K562 (cell line): Measurements from ENCODE around the gene BCL10. TPM values are rescaled to one million over a fixed set of nuclear protein-coding genes. Genes with fewer than 3 reads are reported as not detected.

ENCODE experiments used
- AFF1 ChIP-seq, 2 experiments: fragments of 450-650 bp; IDR thresholded peaks; 2 replicates each; pipeline ENCODE4 v1.6.1; 2018; ENCODE audit warnings: mild to moderate bottlenecking in 2 of 2, low read depth in 1 of 2; ENCODE audit not compliant: partially characterized antibody in 2 of 2
- ATF7 ChIP-seq: fragments of 450-650 bp; IDR thresholded peaks from 2 replicates; pipeline ENCODE4 v1.7.1; 2014; ENCODE audit warnings: mild to moderate bottlenecking, moderate library complexity
- BHLHE40 ChIP-seq: IDR thresholded peaks from 2 replicates; pipeline ENCODE4 v1.6.1; 2011; ENCODE audit warnings: low read length, improper control_type of control experiment
- CBX2 ChIP-seq: fragments of 200-600 bp; sonication (generic); IDR thresholded peaks from one replicate; pipeline ENCODE4 v1.6.1; 2012; ENCODE audit warnings: mild to moderate bottlenecking, low read length, inconsistent platforms; ENCODE audit not compliant: insufficient read depth, poor library complexity, severe bottlenecking
- CBX5 ChIP-seq: IDR thresholded peaks from 2 replicates; pipeline ENCODE4 v1.6.1; 2014; ENCODE audit warnings: low read depth, borderline replicate concordance
- CCNT2 ChIP-seq: IDR thresholded peaks from 2 replicates; pipeline ENCODE4 v1.6.1; 2011; ENCODE audit warnings: borderline replicate concordance, low read depth, mild to moderate bottlenecking, moderate library complexity, mixed read lengths, low read length; ENCODE audit not compliant: insufficient read length; ENCODE audit errors: extremely low read depth
- ELF2 ChIP-seq: fragments of 250-450 bp; sonication (Bioruptor Pico); IDR thresholded peaks from 2 replicates; pipeline ENCODE4 v1.5.0; 2021; ENCODE audit warnings: mild to moderate bottlenecking
- ESRRB ChIP-seq: fragments of 250-450 bp; sonication (Bioruptor Pico); IDR thresholded peaks from 2 replicates; pipeline ENCODE4 v1.5.0; 2020; ENCODE audit warnings: mild to moderate bottlenecking, moderate library complexity, borderline replicate concordance
- FOXM1 ChIP-seq, 2 experiments: fragments of 450-650 bp in 1 of 2; sonication (generic) in 1 of 2; formaldehyde crosslinking in 1 of 2; IDR thresholded peaks; 2 replicates each; pipeline versions ENCODE4 v1.6.1 to v1.9.0; 2017 to 2022; ENCODE audit warnings: low read depth in 2 of 2, mild to moderate bottlenecking in 2 of 2, missing genetic modification reagents in 1 of 2, moderate library complexity in 1 of 2
- GATAD2A ChIP-seq: fragments of 450-650 bp; IDR thresholded peaks from 2 replicates; pipeline ENCODE4 v1.6.1; 2017
- HDAC1 ChIP-seq, 2 experiments: fragments of 450-650 bp; IDR thresholded peaks; 2 replicates each; pipeline ENCODE4 v1.6.1; 2016 to 2017; ENCODE audit warnings: inconsistent platforms in 1 of 2, mild to moderate bottlenecking in 1 of 2, moderate library complexity in 1 of 2
- POLR3A ChIP-seq: IDR thresholded peaks from 2 replicates; pipeline ENCODE4 v1.6.1; 2011; ENCODE audit warnings: borderline replicate concordance, mild to moderate bottlenecking, moderate library complexity; ENCODE audit not compliant: insufficient read length, insufficient read depth; ENCODE audit errors: extremely low read depth
- PRMT5 ChIP-seq: sonication (generic); formaldehyde crosslinking; IDR thresholded peaks from 2 replicates; pipeline ENCODE4 v1.5.0; 2020; ENCODE audit warnings: missing genetic modification reagents
- RBM14 ChIP-seq: fragments of 200-400 bp; formaldehyde crosslinking; IDR thresholded peaks from 2 replicates; pipeline ENCODE4 v1.6.1; 2018; ENCODE audit warnings: low read depth, mild to moderate bottlenecking, low read length, moderate library complexity, borderline replicate concordance; ENCODE audit not compliant: insufficient read depth
- SNIP1 ChIP-seq: fragments of 450-650 bp; IDR thresholded peaks from 2 replicates; pipeline ENCODE4 v1.7.1; 2017; ENCODE audit warnings: low read depth, mild to moderate bottlenecking
- ZNF586 ChIP-seq: fragments of 450-650 bp; formaldehyde crosslinking; conservative IDR thresholded peaks from 2 replicates; pipeline ENCODE4 v1.4.0; 2020; ENCODE audit warnings: mild to moderate bottlenecking, moderate library complexity
- ZNF696 ChIP-seq: fragments of 250-450 bp; sonication (Bioruptor Pico); conservative IDR thresholded peaks from 2 replicates; pipeline ENCODE4 v1.4.0; 2020; ENCODE audit warnings: mild to moderate bottlenecking, moderate library complexity
- polyA plus RNA-seq, 8 experiments: library from polyadenylated mRNA; depleted of rRNA in 4 of 8; stranded (reverse) in 5 of 8; unstranded in 3 of 8; fragments of >200 nt; fragmentation: Nextera tagmentation in 2 of 8; fragmentation: Illumina TruSeq in 1 of 8; extraction: Ambion mirVana in 2 of 8; extraction: Trizol in 1 of 8; gene quantifications; 2 replicates each; pipeline versions ENCODE4 v1.2.1 to v1.2.3, GENCODE V29; 2011 to 2014; ENCODE audit warnings: inconsistent platforms in 1 of 8, missing spikeins in 1 of 8
- total RNA-seq, 7 experiments: library from RNA; depleted of rRNA in 6 of 7; stranded (reverse); fragments of >200 nt in 6 of 7; fragmentation: Illumina TruSeq in 2 of 7; extraction: Trizol in 2 of 7; gene quantifications; 2 replicates each; pipeline versions ENCODE4 v1.2.1 to v1.2.3, GENCODE V29; 2011 to 2021; ENCODE audit warnings: low replicate concordance in 1 of 7
- TF ChIP-seq, protein P1 (sequence below): fragments of 450-650 bp; IDR thresholded peaks from 2 replicates; pipeline ENCODE4 v1.6.1; 2016; ENCODE audit warnings: missing biosample characterization, missing genetic modification characterization
- TF ChIP-seq, protein P2 (sequence below): sonication (generic); formaldehyde crosslinking; IDR thresholded peaks from 2 replicates; pipeline ENCODE4 v1.8.0; 2022; ENCODE audit warnings: mild to moderate bottlenecking, missing genetic modification reagents

The BCL10 gene
- total and polyA plus RNA-seq, 9 of the 15 experiments (the other 6 are each of a cell fraction or from before 2014, with no cell fraction given), result 8.0 to 19.4 (median 12.3) TPM

- TF ChIP-seq, protein P1, sequence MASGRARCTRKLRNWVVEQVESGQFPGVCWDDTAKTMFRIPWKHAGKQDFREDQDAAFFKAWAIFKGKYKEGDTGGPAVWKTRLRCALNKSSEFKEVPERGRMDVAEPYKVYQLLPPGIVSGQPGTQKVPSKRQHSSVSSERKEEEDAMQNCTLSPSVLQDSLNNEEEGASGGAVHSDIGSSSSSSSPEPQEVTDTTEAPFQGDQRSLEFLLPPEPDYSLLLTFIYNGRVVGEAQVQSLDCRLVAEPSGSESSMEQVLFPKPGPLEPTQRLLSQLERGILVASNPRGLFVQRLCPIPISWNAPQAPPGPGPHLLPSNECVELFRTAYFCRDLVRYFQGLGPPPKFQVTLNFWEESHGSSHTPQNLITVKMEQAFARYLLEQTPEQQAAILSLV (tag), result no peak
- TF ChIP-seq AFF1 (IDR thresholded peaks at IDR 0.05; ENCODE audit: low read depth in 1 of 2, partially characterized antibody in 2 of 2), result peak in 1 of 2 experiments; percentile 17
- TF ChIP-seq ESRRB (CRISPR knock-in tag), result no peak
- TF ChIP-seq POLR3A, result no peak
- no peak for TF ChIP-seq CBX5
- no peak for TF ChIP-seq RBM14
- TF ChIP-seq, protein P2, sequence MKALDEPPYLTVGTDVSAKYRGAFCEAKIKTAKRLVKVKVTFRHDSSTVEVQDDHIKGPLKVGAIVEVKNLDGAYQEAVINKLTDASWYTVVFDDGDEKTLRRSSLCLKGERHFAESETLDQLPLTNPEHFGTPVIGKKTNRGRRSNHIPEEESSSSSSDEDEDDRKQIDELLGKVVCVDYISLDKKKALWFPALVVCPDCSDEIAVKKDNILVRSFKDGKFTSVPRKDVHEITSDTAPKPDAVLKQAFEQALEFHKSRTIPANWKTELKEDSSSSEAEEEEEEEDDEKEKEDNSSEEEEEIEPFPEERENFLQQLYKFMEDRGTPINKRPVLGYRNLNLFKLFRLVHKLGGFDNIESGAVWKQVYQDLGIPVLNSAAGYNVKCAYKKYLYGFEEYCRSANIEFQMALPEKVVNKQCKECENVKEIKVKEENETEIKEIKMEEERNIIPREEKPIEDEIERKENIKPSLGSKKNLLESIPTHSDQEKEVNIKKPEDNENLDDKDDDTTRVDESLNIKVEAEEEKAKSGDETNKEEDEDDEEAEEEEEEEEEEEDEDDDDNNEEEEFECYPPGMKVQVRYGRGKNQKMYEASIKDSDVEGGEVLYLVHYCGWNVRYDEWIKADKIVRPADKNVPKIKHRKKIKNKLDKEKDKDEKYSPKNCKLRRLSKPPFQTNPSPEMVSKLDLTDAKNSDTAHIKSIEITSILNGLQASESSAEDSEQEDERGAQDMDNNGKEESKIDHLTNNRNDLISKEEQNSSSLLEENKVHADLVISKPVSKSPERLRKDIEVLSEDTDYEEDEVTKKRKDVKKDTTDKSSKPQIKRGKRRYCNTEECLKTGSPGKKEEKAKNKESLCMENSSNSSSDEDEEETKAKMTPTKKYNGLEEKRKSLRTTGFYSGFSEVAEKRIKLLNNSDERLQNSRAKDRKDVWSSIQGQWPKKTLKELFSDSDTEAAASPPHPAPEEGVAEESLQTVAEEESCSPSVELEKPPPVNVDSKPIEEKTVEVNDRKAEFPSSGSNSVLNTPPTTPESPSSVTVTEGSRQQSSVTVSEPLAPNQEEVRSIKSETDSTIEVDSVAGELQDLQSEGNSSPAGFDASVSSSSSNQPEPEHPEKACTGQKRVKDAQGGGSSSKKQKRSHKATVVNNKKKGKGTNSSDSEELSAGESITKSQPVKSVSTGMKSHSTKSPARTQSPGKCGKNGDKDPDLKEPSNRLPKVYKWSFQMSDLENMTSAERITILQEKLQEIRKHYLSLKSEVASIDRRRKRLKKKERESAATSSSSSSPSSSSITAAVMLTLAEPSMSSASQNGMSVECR (CRISPR knock-in tag), result no peak
- TF ChIP-seq CCNT2, result no peak
- no peak for TF ChIP-seq CBX2
- no peak for TF ChIP-seq ELF2 (CRISPR knock-in tag)
- TF ChIP-seq ATF7, result peak; percentile 89
- peak; percentile 48; the same call in 1 of the 2 replicates for TF ChIP-seq BHLHE40
- TF ChIP-seq HDAC1 (IDR thresholded peaks at IDR 0.05), result peak in 1 of 2 experiments; percentile 96; a peak in 2 of 4 replicates
- TF ChIP-seq PRMT5 (CRISPR knock-in tag), result no peak
- peak; percentile 63 for TF ChIP-seq FOXM1 (IDR thresholded peaks at IDR 0.05; ENCODE audit: low read depth)
- no peak for TF ChIP-seq FOXM1 (CRISPR knock-in tag; IDR thresholded peaks at IDR 0.05; ENCODE audit: low read depth)
- no peak for TF ChIP-seq GATAD2A
- TF ChIP-seq SNIP1, result no peak
- no peak for TF ChIP-seq ZNF696 (CRISPR knock-in tag)
- TF ChIP-seq ZNF586 (CRISPR knock-in tag), result no peak
These were observed 2.5 kb upstream of the BCL10 start (continued) for GRCh38 chr1:85278853-85279314.
